Measurements from ENCODE around the gene NADSYN1.

Gene NADSYN1

DNA sequence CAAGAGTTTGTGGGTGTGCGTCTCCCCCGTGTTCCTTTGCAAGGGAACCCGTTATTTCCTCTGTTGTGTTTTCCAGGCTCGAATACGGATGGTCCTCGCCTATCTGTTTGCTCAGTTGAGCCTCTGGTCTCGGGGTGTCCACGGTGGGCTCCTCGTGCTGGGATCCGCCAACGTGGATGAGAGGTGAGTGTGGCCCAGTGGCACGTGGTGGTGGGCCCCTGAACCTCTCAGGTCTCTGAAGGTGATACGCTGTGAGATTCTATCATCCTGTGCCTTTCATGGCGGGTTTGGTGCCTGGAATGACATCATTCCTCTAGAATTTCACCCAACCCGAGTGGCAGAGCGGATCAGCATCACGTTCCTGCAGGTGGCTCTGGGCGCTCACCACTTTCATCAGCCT, 32.5 kb downstream of the NADSYN1 start:
- Histone ChIP-seq H3K9me3 (ENCODE audit: control insufficient read depth, insufficient read depth, low read length) (no peaks in the 10 kb centered on the region), H3K27me3 (ENCODE audit: control insufficient read depth, insufficient read depth, low read length) (no peaks in the 10 kb centered on the region), H3K9ac (ENCODE audit: low read depth, low read length) (no peak overlapping the region), H3K36me3 (ENCODE audit: control insufficient read depth, insufficient read depth, low read length) (peaks cover 46% of the 10 kb centered on the region), H3K4me3 (ENCODE audit: low read depth, low read length) (no peak overlapping the region), H3K4me1 (ENCODE audit: control insufficient read depth, insufficient read depth, low read length) (no peaks in the 10 kb centered on the region), H3K27ac (ENCODE audit: low read depth, low read length) (no peak overlapping the region)

DNA sequence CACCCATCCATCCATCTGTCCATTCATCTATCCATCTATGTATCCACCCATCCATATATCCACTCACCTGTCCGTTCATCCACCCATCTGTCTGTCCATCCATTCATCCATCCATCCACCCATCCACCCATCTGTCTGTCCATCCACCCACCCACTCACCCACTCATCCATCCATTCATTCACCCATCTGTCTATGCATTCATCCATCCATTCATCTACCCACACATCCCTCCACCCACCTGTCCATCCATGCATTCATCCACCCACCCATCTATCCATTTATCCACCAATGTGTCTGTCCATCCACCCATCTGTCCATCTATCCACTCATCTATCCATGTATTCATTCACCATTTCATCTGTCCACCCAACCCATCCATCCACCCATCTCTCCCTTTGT, 33.3 kb downstream of the NADSYN1 start:
- Histone ChIP-seq H3K4me1 (ENCODE audit: control insufficient read depth, insufficient read depth, low read length) (no peaks in the 10 kb centered on the region), H3K4me3 (ENCODE audit: low read depth, low read length) (no peak overlapping the region), H3K36me3 (ENCODE audit: control insufficient read depth, insufficient read depth, low read length) (peaks cover 49% of the 10 kb centered on the region), H3K27ac (ENCODE audit: low read depth, low read length) (no peak overlapping the region), H3K9ac (ENCODE audit: low read depth, low read length) (no peak overlapping the region), H3K27me3 (ENCODE audit: control insufficient read depth, insufficient read depth, low read length) (no peaks in the 10 kb centered on the region), H3K9me3 (ENCODE audit: control insufficient read depth, insufficient read depth, low read length) (no peaks in the 10 kb centered on the region)

DNA sequence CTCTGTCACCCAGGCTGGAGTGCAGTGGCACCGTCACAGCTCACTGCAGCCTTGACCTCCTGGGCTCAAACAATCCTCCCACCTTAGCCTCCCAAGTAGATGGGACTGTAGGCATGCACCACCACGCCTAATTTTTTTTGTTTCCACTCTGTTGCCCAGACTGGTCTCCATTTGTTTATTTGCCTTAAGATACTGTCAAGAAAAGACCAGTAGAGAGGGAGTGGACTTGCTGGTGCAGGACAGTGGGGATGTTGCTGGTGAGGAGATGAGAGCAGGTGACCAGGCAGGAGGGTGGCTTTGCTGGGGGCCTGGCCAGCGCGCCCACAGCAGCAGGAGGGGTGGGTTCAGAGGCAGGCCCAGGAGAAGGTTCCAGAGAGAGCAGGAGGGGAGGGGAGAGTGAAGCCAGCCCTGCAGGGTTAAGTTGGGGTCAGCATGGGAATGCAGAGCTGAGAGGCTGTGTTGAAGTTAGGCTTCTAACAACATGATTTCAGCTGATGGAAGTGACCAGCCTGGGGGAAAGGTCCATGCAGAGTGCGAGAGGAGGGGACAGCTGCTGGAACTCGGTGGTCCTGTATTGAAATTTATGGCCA, 35.8 kb downstream of the NADSYN1 start:
- Histone ChIP-seq H3K36me3 (ENCODE audit: control insufficient read depth, insufficient read depth, low read length) (peaks cover 41% of the 10 kb centered on the region), H3K4me1 (ENCODE audit: control insufficient read depth, insufficient read depth, low read length) (no peaks in the 10 kb centered on the region), H3K9me3 (ENCODE audit: control insufficient read depth, insufficient read depth, low read length) (no peaks in the 10 kb centered on the region), H3K4me3 (ENCODE audit: low read depth, low read length) (no peak overlapping the region), H3K9ac (ENCODE audit: low read depth, low read length) (no peak overlapping the region), H3K27me3 (ENCODE audit: control insufficient read depth, insufficient read depth, low read length) (no peaks in the 10 kb centered on the region), H3K27ac (ENCODE audit: low read depth, low read length) (peak overlapping the region; percentile 71)

DNA sequence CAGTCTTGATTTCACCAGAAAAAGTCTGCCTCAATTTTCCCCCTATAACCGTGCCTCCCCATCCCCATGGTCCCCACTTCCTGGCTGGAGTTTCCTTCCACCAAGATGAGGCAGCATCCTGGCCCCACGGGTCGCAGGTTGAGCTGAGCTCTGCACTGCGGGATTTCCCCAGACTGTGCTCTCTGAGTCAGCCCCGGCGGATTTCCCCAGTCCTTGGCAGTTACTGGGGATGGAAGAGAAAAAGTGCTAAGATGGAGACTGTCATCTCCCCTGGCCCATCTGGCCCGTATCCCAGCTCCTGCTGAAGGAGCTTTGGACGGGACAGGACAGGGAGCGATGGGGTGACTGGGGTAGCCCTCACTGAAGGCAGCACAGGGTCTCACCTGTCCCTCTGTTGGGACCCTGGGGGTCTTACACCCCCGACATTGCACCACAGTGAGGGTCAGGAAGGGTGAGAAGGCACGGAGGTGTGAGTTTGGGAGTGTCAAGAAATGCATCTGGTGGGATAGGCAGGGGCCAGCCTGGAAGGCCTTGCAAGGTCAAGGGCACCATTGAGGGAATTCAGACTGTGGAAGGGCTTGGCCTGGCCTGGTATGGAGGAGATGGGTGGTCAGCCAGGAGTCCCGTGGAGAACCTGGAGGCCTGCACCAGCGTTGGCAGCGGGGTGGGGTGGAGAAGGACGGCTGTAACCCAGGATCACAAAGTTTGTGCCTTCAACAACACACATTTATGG, 36.5 kb downstream of the NADSYN1 start:
- Histone ChIP-seq H3K9ac (ENCODE audit: low read depth, low read length) (no peak overlapping the region), H3K4me3 (ENCODE audit: low read depth, low read length) (no peak overlapping the region), H3K4me1 (ENCODE audit: control insufficient read depth, insufficient read depth, low read length) (no peaks in the 10 kb centered on the region), H3K27me3 (ENCODE audit: control insufficient read depth, insufficient read depth, low read length) (no peaks in the 10 kb centered on the region), H3K36me3 (ENCODE audit: control insufficient read depth, insufficient read depth, low read length) (peaks cover 39% of the 10 kb centered on the region), H3K9me3 (ENCODE audit: control insufficient read depth, insufficient read depth, low read length) (no peaks in the 10 kb centered on the region), H3K27ac (ENCODE audit: low read depth, low read length) (no peak overlapping the region)

DNA sequence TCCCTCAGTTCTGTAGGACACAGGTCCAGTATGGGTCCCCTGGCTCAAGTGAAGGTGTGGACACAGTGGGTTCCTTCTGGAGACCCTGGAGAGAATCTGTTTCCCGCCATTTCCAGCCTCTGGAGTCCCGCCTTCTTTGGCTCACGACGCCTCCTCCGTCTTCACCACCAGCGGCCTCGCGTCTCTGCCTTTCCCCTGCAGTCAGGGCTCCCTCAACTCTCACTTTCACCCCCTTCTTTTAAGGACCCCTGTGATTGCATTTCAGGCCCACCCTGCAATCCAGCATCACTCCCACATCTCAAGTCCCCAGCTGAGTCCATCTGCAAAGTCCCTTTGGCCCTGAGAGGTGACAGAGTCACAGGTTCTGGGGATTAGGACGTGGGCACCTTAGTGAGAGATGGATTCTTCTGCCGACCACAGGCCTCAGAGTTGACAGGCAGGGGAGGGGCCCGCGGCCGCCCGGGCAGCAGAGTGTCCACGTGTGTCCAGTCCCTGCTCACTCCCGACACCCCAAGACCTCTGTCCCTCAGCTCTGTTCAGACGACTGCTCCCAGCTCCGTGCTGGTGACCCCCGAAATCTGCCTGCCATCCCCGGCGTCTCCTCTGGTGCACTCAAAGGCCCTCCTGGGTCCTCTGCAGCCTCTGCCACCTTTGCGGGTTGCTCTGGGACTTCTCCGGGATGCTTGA, 37.2 kb downstream of the NADSYN1 start:
- no peaks in the 10 kb centered on the region for H3K9me3 ChIP-seq (ENCODE audit: control insufficient read depth, insufficient read depth, low read length)
- H3K4me1 ChIP-seq (ENCODE audit: control insufficient read depth, insufficient read depth, low read length): no peaks in the 10 kb centered on the region
- peaks cover 34% of the 10 kb centered on the region for H3K36me3 ChIP-seq (ENCODE audit: control insufficient read depth, insufficient read depth, low read length)
- H3K27me3 ChIP-seq (ENCODE audit: control insufficient read depth, insufficient read depth, low read length): no peaks in the 10 kb centered on the region
- no peak overlapping the region for H3K4me3 ChIP-seq (ENCODE audit: low read depth, low read length)
- H3K9ac ChIP-seq (ENCODE audit: low read depth, low read length): no peak overlapping the region
- H3K27ac ChIP-seq (ENCODE audit: low read depth, low read length): no peak overlapping the region

DNA sequence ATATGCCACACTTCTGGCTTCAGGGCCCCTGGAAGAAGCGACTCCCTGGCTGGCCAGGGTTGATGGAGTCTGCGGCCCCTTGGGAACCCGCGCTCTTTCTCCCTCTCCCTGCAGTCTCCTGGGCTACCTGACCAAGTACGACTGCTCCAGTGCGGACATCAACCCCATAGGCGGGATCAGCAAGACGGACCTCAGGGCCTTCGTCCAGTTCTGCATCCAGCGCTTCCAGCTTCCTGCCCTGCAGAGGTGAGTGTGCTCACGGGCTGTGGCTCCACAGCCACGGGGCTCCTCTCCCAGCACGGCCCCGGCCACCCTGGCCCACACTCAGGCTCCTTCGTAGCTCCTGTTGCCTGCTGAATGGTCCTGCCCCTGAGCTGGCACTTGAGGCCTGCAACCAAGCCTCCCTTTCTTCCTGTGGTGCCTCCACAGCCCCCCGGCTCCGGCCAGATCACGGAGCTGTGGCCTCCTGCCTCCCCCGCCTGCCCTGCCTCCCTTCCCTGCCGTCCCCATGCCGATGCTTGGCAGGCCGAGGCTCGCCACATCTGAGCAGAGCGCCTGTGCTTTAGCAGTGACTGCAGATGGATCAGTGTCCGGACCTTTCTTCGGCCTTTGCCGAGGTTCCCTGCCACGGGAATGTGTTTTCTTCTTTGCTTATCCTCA, 37.9 kb downstream of the NADSYN1 start:
- H3K9ac ChIP-seq (ENCODE audit: low read depth, low read length): no peak overlapping the region
- no peak overlapping the region for H3K4me3 ChIP-seq (ENCODE audit: low read depth, low read length)
- H3K27me3 ChIP-seq (ENCODE audit: control insufficient read depth, insufficient read depth, low read length): no peaks in the 10 kb centered on the region
- H3K9me3 ChIP-seq (ENCODE audit: control insufficient read depth, insufficient read depth, low read length): no peaks in the 10 kb centered on the region
- no peak overlapping the region for H3K27ac ChIP-seq (ENCODE audit: low read depth, low read length)
- H3K4me1 ChIP-seq (ENCODE audit: control insufficient read depth, insufficient read depth, low read length): no peaks in the 10 kb centered on the region
- peaks cover 28% of the 10 kb centered on the region for H3K36me3 ChIP-seq (ENCODE audit: control insufficient read depth, insufficient read depth, low read length)

DNA sequence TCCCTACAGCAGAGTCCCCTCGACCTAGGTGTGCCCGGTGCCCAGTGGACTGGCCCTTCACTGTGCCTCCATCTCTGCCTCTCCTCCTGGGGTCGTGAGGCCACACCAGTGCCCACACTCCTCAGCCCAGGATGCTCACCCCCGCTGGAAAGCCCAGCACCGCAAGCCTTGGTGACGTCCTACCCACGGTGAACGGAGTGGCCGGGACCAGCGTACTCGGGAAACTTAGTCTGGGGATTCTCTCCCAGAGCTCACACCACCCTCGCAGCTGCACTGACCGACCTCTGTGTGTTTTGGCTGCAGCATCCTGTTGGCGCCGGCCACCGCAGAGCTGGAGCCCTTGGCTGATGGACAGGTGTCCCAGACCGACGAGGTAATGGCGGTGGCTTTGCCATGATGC, 38.5 kb downstream of the NADSYN1 start:
- Histone ChIP-seq H3K27me3 (ENCODE audit: control insufficient read depth, insufficient read depth, low read length) (no peaks in the 10 kb centered on the region), H3K27ac (ENCODE audit: low read depth, low read length) (no peak overlapping the region), H3K4me1 (ENCODE audit: control insufficient read depth, insufficient read depth, low read length) (no peaks in the 10 kb centered on the region), H3K4me3 (ENCODE audit: low read depth, low read length) (no peak overlapping the region), H3K36me3 (ENCODE audit: control insufficient read depth, insufficient read depth, low read length) (peaks cover 22% of the 10 kb centered on the region), H3K9me3 (ENCODE audit: control insufficient read depth, insufficient read depth, low read length) (no peaks in the 10 kb centered on the region), H3K9ac (ENCODE audit: low read depth, low read length) (no peak overlapping the region)

DNA sequence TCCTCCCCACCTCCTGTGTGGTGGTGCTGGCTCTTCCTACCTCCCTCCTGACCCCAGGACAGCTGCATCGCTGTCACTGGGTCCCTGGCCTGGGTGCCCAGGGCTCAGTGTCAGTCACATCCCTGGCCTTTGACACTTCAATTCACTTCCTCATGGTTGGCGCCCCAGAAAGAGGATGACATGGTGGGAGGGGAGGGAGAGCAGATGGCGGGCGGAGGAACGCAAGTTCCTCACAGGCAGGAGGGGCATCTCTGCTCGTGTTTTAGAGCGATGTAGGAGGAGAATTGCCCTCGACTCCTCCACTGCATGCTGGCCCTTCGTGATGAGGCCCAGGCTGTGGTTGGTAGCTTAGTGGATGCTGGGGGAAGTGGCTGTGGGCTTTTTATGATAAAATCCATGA, 38.9 kb downstream of the NADSYN1 start:
- H3K27me3 ChIP-seq (ENCODE audit: control insufficient read depth, insufficient read depth, low read length): no peaks in the 10 kb centered on the region
- H3K4me1 ChIP-seq (ENCODE audit: control insufficient read depth, insufficient read depth, low read length): no peaks in the 10 kb centered on the region
- peaks cover 22% of the 10 kb centered on the region for H3K36me3 ChIP-seq (ENCODE audit: control insufficient read depth, insufficient read depth, low read length)
- H3K9me3 ChIP-seq (ENCODE audit: control insufficient read depth, insufficient read depth, low read length): no peaks in the 10 kb centered on the region
- H3K4me3 ChIP-seq (ENCODE audit: low read depth, low read length): no peak overlapping the region
- H3K27ac ChIP-seq (ENCODE audit: low read depth, low read length): no peak overlapping the region
- H3K9ac ChIP-seq (ENCODE audit: low read depth, low read length): no peak overlapping the region

DNA sequence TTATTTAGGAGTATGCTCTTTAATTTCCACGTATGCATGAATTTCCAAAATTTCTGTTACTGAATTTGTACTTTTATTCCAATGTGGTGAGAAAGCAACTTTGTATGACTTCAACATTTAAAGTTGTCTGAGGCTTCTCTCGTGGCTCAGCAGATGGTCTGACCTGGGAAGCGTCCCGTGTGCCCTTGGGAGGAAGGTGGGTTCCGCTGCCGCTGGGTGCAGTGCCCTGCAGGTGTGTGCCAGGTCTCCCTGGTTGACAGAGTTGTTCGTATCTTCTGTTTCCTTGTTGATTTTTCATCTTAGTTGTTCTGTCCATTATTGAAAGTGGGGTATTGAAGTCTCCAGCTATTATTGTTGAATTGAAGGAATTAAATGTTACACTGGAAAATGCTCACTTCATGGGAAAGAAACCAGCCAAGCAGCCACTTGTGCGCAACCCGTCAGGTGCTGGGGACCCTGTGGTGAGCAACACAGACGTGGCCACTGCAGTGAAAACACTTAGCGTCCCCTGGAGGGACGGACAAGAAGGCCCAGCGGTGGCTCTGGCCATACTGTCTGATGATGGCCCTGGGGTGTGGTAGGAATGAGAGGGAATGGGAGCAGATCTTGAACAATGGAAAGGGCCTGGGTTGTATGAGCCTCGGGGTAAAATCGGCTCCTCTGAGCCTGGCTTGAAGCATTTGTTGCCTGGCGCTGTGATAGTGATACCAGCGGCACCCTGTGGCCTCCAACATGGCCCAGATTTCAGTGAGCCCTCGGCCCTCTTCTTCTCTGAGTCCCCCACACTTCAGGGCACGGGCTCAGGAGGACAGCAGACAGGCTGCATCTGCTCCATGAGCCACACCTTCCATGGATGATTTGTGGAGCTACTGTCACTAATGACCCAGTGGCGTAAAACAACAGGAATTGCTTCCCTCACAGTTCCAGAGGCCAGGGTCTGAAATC, 42.6 kb downstream of the NADSYN1 start:
- Histone ChIP-seq H3K9ac (ENCODE audit: low read depth, low read length) (no peak overlapping the region), H3K4me1 (ENCODE audit: control insufficient read depth, insufficient read depth, low read length) (no peaks in the 10 kb centered on the region), H3K27ac (ENCODE audit: low read depth, low read length) (no peak overlapping the region)

DNA sequence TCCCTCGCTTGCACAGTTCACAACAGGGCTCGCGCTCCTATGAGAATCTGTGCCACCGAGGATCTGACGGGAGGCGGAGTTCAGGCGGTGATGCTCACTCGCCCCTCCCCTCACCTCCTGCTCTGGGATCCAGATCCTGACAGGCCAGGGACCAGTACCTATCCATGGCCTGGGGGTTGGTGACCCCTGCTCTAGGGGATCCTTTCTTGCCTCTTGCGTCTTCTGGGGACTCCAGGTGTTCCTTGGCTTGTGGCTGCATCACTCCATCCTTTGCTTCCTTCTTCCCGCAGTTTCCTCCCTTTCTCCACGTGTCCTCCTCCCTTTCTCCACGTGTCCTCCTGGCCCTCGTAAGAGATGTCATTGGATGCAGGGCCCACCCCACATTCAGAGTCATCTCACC, 43.4 kb downstream of the NADSYN1 start:
- no peak overlapping the region for H3K9ac ChIP-seq (ENCODE audit: low read depth, low read length)
- H3K27me3 ChIP-seq (ENCODE audit: control insufficient read depth, insufficient read depth, low read length): no peaks in the 10 kb centered on the region
- no peaks in the 10 kb centered on the region for H3K4me1 ChIP-seq (ENCODE audit: control insufficient read depth, insufficient read depth, low read length)
- no peaks in the 10 kb centered on the region for H3K9me3 ChIP-seq (ENCODE audit: control insufficient read depth, insufficient read depth, low read length)
- no peak overlapping the region for H3K4me3 ChIP-seq (ENCODE audit: low read depth, low read length)
- H3K27ac ChIP-seq (ENCODE audit: low read depth, low read length): no peak overlapping the region
- H3K36me3 ChIP-seq (ENCODE audit: control insufficient read depth, insufficient read depth, low read length): peaks cover 38% of the 10 kb centered on the region

More for the DNA sequence above, 42.6 kb downstream of the NADSYN1 start:
- Histone ChIP-seq H3K4me3 (ENCODE audit: low read depth, low read length) (no peak overlapping the region), H3K27me3 (ENCODE audit: control insufficient read depth, insufficient read depth, low read length) (no peaks in the 10 kb centered on the region), H3K36me3 (ENCODE audit: control insufficient read depth, insufficient read depth, low read length) (peaks cover 45% of the 10 kb centered on the region), H3K9me3 (ENCODE audit: control insufficient read depth, insufficient read depth, low read length) (no peaks in the 10 kb centered on the region)

Data from HUES48 (cell line).